HepG2 (cell line): ENCODE data around the gene NID1. TPM values are rescaled to one million over a fixed set of nuclear protein-coding genes. Genes with fewer than 3 reads are reported as not detected.

Experiments
- ATAC-seq: fragments of 200-7000 bp; cut with Tn5 transposase; 3 replicates; pipeline ENCODE4 v1.9.1; 2020; ENCODE audit warnings: mild to moderate bottlenecking, moderate library complexity
- BruUV-seq: library from RNA; stranded (reverse); fragments of 400-500 nt; replicated peaks from 2 replicates; lab custom pipeline; 2021; lab: Mats Ljungman, UMichigan
- CTCF ChIA-PET: fragments of 300-600 bp; formaldehyde crosslinking; extraction: SDS; loops from one replicate; lab custom pipeline; 2021; ENCODE audit warnings: low total read pairs, inconsistent platforms, low intra/inter-chr PET ratio; lab: Yijun Ruan, JAX
- POLR2A ChIA-PET: fragments of 350-600 bp; sonication (Branson Sonifier 250); formaldehyde crosslinking; loops from one replicate; lab custom pipeline; 2020; ENCODE audit warnings: antibody characterized with exemption, inconsistent platforms; lab: Yijun Ruan, JAX
- DNase-seq: peaks from one replicate; pipeline ENCODE4 v3.0.0-alpha.2; 2015; ENCODE audit warnings: low spot score
- FAIRE-seq: peaks from 3 replicates; lab custom pipeline; 2011; peaks lifted over from hg19 to GRCh38; lab: Jason Lieb, UNC
- H2AFZ ChIP-seq: one replicate; pipeline ENCODE4 v1.6.1; 2011; ENCODE audit warnings: low read length, inconsistent platforms
- H3K27ac ChIP-seq: fragments of 300-600 bp; 3 replicates; pipeline ENCODE4 v1.8.0; 2011; ENCODE audit warnings: mixed run types, mild to moderate bottlenecking, mixed read lengths, low read length, inconsistent platforms; ENCODE audit not compliant: insufficient read depth; ENCODE audit errors: extremely low read length
- H3K27me3 ChIP-seq, 2 experiments: fragments of 200-600 bp in 1 of 2; 2 replicates in 1 of 2; 3 replicates in 1 of 2; pipeline versions ENCODE4 v1.6.0 to v1.8.0; 2011; ENCODE audit warnings: low read length in 2 of 2, mild to moderate bottlenecking in 2 of 2, moderate library complexity in 2 of 2, inconsistent platforms in 1 of 2; ENCODE audit not compliant: insufficient read depth in 2 of 2, control insufficient read depth in 1 of 2
- H3K36me3 ChIP-seq, 2 experiments: fragments of 200-600 bp in 1 of 2; replicated peaks in 1 of 2; 2 replicates in 1 of 2; 3 replicates in 1 of 2; pipeline versions ENCODE4 v1.5.1 to v1.8.0; 2011; ENCODE audit warnings: low read length in 2 of 2, inconsistent platforms in 1 of 2; ENCODE audit not compliant: insufficient read depth in 2 of 2, control insufficient read depth in 1 of 2
- H3K4me1 ChIP-seq: 2 replicates; pipeline ENCODE4 v1.5.1; 2012; ENCODE audit warnings: low read length, inconsistent platforms; ENCODE audit not compliant: insufficient read depth
- H3K4me2 ChIP-seq: 2 replicates; pipeline ENCODE4 v1.6.0; 2011; ENCODE audit warnings: low read depth, low read length, inconsistent platforms
- H3K4me3 ChIP-seq, 3 experiments: fragments of 200-600 bp in 1 of 3; sonication (generic), shearing (Covaris generic) in 1 of 3; replicated peaks in 1 of 3; 2 replicates each; pipeline ENCODE4 v1.5.1; 2011 to 2016; ENCODE audit warnings: low read length in 3 of 3, inconsistent platforms in 2 of 3, low read depth in 2 of 3, mild to moderate bottlenecking in 2 of 3, control low read depth in 1 of 3, mixed read lengths in 1 of 3; ENCODE audit not compliant: insufficient read depth in 1 of 3
- H3K79me2 ChIP-seq: one replicate; pipeline ENCODE4 v1.6.1; 2011; ENCODE audit warnings: low read length, inconsistent platforms; ENCODE audit not compliant: insufficient read depth
- H3K9ac ChIP-seq: 2 replicates; pipeline ENCODE4 v1.6.0; 2011; ENCODE audit warnings: mild to moderate bottlenecking, low read depth, low read length, inconsistent platforms; ENCODE audit not compliant: insufficient read depth
- H3K9me3 ChIP-seq: 2 replicates; pipeline ENCODE4 v1.5.1; 2012; ENCODE audit warnings: mild to moderate bottlenecking, low read length
- H4K20me1 ChIP-seq: 2 replicates; pipeline ENCODE4 v1.6.0; 2011; ENCODE audit warnings: inconsistent platforms, mild to moderate bottlenecking, low read length, moderate library complexity; ENCODE audit not compliant: insufficient read depth
- HHEX ChIP-seq: IDR thresholded peaks from 2 replicates; pipeline ENCODE4 v1.6.1; 2016; ENCODE audit warnings: control low read depth
- KDM6A ChIP-seq: IDR thresholded peaks from 2 replicates; pipeline ENCODE4 v1.6.1; 2016; ENCODE audit warnings: low read depth
- KLF11 ChIP-seq: IDR thresholded peaks from 2 replicates; pipeline ENCODE4 v1.6.1; 2016; ENCODE audit warnings: missing compliant biosample characterization
- NFYC ChIP-seq: IDR thresholded peaks from 2 replicates; pipeline ENCODE4 v1.6.1; 2016; ENCODE audit warnings: missing genetic modification reagents, missing compliant biosample characterization
- PLRG1 ChIP-seq: fragments of 450-650 bp; conservative IDR thresholded peaks from 2 replicates; pipeline ENCODE4 v1.6.1; 2016
- POGZ ChIP-seq: sonication (generic); formaldehyde crosslinking; IDR thresholded peaks from 2 replicates; pipeline ENCODE4 v1.4.0; 2020; ENCODE audit warnings: mild to moderate bottlenecking, missing genetic modification reagents
- RBAK ChIP-seq: sonication (generic); formaldehyde crosslinking; IDR thresholded peaks from 2 replicates; pipeline ENCODE4 v1.5.1; 2020; ENCODE audit warnings: mild to moderate bottlenecking, missing genetic modification reagents
- REXO4 ChIP-seq: sonication (generic); formaldehyde crosslinking; IDR thresholded peaks from 2 replicates; pipeline ENCODE4 v1.8.0; 2022; ENCODE audit warnings: missing genetic modification reagents, mild to moderate bottlenecking, borderline replicate concordance
- SMAD9 ChIP-seq: sonication (generic); formaldehyde crosslinking; IDR thresholded peaks from 2 replicates; pipeline ENCODE4 v1.5.1; 2020; ENCODE audit warnings: mild to moderate bottlenecking, missing genetic modification reagents
- THAP11 ChIP-seq: IDR thresholded peaks from 2 replicates; pipeline ENCODE4 v1.6.1; 2016; ENCODE audit warnings: missing biosample characterization, missing genetic modification reagents
- ZBTB46 ChIP-seq: sonication (generic); formaldehyde crosslinking; IDR thresholded peaks from 2 replicates; pipeline ENCODE4 v1.4.0; 2020; ENCODE audit warnings: mild to moderate bottlenecking, missing genetic modification reagents, borderline replicate concordance
- ZC3H13 ChIP-seq: sonication (generic); formaldehyde crosslinking; IDR thresholded peaks from 2 replicates; pipeline ENCODE4 v1.8.1; 2023; ENCODE audit warnings: mild to moderate bottlenecking, missing genetic modification reagents, moderate library complexity
- ZNF33B ChIP-seq: sonication (generic); formaldehyde crosslinking; IDR thresholded peaks from 2 replicates; pipeline ENCODE4 v1.5.1; 2020; ENCODE audit warnings: mild to moderate bottlenecking, missing genetic modification reagents
- ZNF501 ChIP-seq: sonication (generic); formaldehyde crosslinking; IDR thresholded peaks from 2 replicates; pipeline ENCODE4 v1.5.1; 2020; ENCODE audit warnings: mild to moderate bottlenecking, moderate library complexity, missing genetic modification reagents
- ZNF644 ChIP-seq: IDR thresholded peaks from 2 replicates; pipeline ENCODE4 v1.6.1; 2016; ENCODE audit warnings: low read depth
- ZNF691 ChIP-seq: sonication (generic); formaldehyde crosslinking; IDR thresholded peaks from 2 replicates; pipeline ENCODE4 v1.4.0; 2020; ENCODE audit warnings: missing genetic modification reagents, low read depth, mild to moderate bottlenecking, borderline replicate concordance
- WGBS: methylation state at CpG from one replicate; pipeline ENCODE4 v1.1.6; 2017; ENCODE audit warnings: low lambda C conversion rate; 5-methylcytosine and 5-hydroxymethylcytosine counted together
- in situ Hi-C: cut with HindIII; loops from 2 replicates; pipeline ENCODE4 v1.10.0; 2017; ENCODE audit warnings: low pct_unique_long_range_greater_than_20kb; ENCODE audit not compliant: extremely low pct_ligation_motif_present
- intact Hi-C: fragments of 100-400 bp; cut with micrococcal nuclease; formaldehyde crosslinking; loops from one replicate; pipeline ENCODE4 v1.10.0; 2022; ENCODE audit not compliant: unreplicated experiment
- polyA plus RNA-seq, 8 experiments: library from polyadenylated mRNA; depleted of rRNA in 3 of 8; stranded (reverse) in 7 of 8; unstranded in 1 of 8; fragments of >200 nt; fragmentation: Illumina TruSeq in 4 of 8; extraction: Trizol in 4 of 8; gene quantifications; 2 replicates each; pipeline versions ENCODE4 v1.2.1 to v1.2.3, GENCODE V29; 2011 to 2016; ENCODE audit warnings: low read depth in 4 of 8, missing spikeins in 1 of 8, mixed read lengths in 1 of 8; ENCODE audit not compliant: insufficient read depth in 1 of 8
- total RNA-seq, 5 experiments: library from RNA; depleted of rRNA; stranded (reverse); fragments of >200 nt; fragmentation: Illumina TruSeq; extraction: Trizol; gene quantifications; 2 replicates each; pipeline ENCODE4 v1.2.3, GENCODE V29; 2016; ENCODE audit warnings: low read depth in 1 of 5
- TF ChIP-seq, protein P1 (sequence below): IDR thresholded peaks from 2 replicates; pipeline ENCODE4 v1.6.1; 2016; ENCODE audit warnings: low read depth

Gene NID1
- total and polyA plus RNA-seq, 2 of the 13 experiments (the other 11 are each of a cell fraction or from before 2014, with no cell fraction given): 50.2 to 56.1 TPM

- Histone ChIP-seq H3K4me2 (no peak overlapping the region), H3K9ac (no peak overlapping the region), H3K27ac (no peak overlapping the region), H3K79me2 (no peaks in the 10 kb centered on the region), H4K20me1 (no peaks in the 10 kb centered on the region), H3K4me1 (peaks cover 2% of the 10 kb centered on the region), H3K36me3 (peaks cover 25 to 55% of the 10 kb centered on the region in 2 experiments; a peak in 4 of 5 replicates), H3K9me3 (no peaks in the 10 kb centered on the region), H3K27me3 (no peaks in the 10 kb centered on the region), H3K4me3 (no peak overlapping the region), H2AFZ (no peak overlapping the region)
- CTCF ChIA-PET: no interaction called here
- 95% methylated on average over 5 of the region's 5 CpGs for WGBS
- TF ChIP-seq ZC3H13 (no peak), ZNF33B (CRISPR knock-in tag) (no peak), KDM6A (CRISPR knock-in tag) (no peak), ZNF691 (CRISPR knock-in tag) (no peak), REXO4 (CRISPR knock-in tag) (no peak), ZNF501 (CRISPR knock-in tag) (no peak), HHEX (CRISPR knock-in tag) (no peak), ZNF644 (CRISPR knock-in tag) (no peak), THAP11 (CRISPR knock-in tag) (no peak), RBAK (no peak), KLF11 (CRISPR knock-in tag) (no peak), PLRG1 (no peak), POGZ (CRISPR knock-in tag) (no peak), SMAD9 (CRISPR knock-in tag) (no peak), NFYC (CRISPR knock-in tag) (no peak), ZBTB46 (no peak)
- TF ChIP-seq, protein P1, sequence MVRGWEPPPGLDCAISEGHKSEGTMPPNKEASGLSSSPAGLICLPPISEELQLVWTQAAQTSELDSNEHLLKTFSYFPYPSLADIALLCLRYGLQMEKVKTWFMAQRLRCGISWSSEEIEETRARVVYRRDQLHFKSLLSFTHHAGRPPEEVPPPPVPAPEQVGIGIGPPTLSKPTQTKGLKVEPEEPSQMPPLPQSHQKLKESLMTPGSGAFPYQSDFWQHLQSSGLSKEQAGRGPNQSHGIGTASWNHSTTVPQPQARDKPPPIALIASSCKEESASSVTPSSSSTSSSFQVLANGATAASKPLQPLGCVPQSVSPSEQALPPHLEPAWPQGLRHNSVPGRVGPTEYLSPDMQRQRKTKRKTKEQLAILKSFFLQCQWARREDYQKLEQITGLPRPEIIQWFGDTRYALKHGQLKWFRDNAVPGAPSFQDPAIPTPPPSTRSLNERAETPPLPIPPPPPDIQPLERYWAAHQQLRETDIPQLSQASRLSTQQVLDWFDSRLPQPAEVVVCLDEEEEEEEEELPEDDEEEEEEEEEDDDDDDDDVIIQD: no peak
- POLR2A ChIA-PET: no interaction called here
- in situ Hi-C loops: loop anchor here (10.0 kb wide), 1 partner anchor 112 kb away; the partner anchor contains the start of gene LYST
- no TSS peak for BruUV-seq
- no peak for FAIRE-seq
- no peak for ATAC-seq
- intact Hi-C loops: no loop called here
- no peak for DNase-seq
These were observed 88.4 kb downstream of the NID1 start for GRCh38 chr1:235976490-235976889.
